Coronary artery (tissue), 2 donors: ENCODE results near the gene TRUB1.
"Not testable (repeated sequence)": the region's sequence is repeated elsewhere in the genome, so short reads cannot be mapped to it uniquely, and the experiment has no call there.

Experiments used
- DNase-seq: peaks from one replicate; pipeline ENCODE4 v3.0.0-alpha.2; 2017; ENCODE audit warnings: low spot score
- H3K27ac ChIP-seq, 2 donors: fragments of 200-600 bp; sonication (generic); one replicate each; pipeline ENCODE4 v1.5.1; 2016 to 2019
- H3K4me3 ChIP-seq: fragments of 200-600 bp; sonication (generic); 2 replicates; pipeline ENCODE4 v1.5.1; 2016; ENCODE audit warnings: mild to moderate bottlenecking, moderate library complexity
- TF ChIP-seq, protein P1 (sequence below): fragments of 200-600 bp; sonication (generic); IDR thresholded peaks from one replicate; pipeline ENCODE4 v1.5.1; 2019; ENCODE audit warnings: antibody characterized with exemption

TRUB1 gene

DNA sequence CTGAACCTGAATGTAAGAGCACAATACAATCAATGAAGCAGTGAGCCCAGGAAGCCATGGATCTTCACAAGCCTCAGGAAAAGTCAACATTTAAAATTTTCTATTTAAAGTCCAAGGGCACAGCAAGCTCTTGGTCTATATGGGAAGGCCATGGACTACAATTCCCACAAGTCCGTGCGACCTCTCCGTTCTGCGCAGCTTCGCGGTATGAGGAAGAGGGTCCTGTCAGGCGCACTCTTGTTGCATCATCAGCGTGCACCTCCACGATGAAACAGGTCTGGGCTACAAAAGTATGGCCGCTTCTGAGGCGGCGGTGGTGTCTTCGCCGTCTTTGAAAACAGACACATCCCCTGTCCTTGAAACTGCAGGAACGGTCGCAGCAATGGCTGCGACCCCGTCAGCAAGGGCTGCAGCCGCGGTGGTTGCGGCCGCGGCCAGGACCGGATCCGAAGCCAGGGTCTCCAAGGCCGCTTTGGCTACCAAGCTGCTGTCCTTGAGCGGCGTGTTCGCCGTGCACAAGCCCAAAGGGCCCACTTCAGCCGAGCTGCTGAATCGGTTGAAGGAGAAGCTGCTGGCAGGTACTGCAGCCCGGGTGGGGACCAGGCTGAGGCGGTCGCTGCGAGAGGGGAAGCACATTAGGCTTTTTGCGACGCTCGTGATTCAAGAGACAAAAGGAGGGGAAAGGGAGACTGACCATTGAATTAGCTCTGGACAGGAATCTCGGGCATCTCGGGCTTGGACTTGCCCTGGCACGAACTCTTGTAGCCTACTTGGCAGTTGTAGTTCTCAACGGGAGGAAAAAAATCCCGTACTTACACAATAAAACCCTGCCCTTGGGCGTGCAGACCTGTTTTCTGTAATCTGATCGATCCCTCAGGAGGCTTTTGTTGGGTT lies at the start of gene TRUB1:
Gene TRUB1 (plus strand): TSS at position 234 of the 894 bp plus-strand sequence. CDS start 59 bp downstream, at position 293.
- DNase-seq = peak; percentile 94
- H3K27ac ChIP-seq = peak within 1 kb of the TSS; percentile 68 to 78
- TF ChIP-seq, protein P1, sequence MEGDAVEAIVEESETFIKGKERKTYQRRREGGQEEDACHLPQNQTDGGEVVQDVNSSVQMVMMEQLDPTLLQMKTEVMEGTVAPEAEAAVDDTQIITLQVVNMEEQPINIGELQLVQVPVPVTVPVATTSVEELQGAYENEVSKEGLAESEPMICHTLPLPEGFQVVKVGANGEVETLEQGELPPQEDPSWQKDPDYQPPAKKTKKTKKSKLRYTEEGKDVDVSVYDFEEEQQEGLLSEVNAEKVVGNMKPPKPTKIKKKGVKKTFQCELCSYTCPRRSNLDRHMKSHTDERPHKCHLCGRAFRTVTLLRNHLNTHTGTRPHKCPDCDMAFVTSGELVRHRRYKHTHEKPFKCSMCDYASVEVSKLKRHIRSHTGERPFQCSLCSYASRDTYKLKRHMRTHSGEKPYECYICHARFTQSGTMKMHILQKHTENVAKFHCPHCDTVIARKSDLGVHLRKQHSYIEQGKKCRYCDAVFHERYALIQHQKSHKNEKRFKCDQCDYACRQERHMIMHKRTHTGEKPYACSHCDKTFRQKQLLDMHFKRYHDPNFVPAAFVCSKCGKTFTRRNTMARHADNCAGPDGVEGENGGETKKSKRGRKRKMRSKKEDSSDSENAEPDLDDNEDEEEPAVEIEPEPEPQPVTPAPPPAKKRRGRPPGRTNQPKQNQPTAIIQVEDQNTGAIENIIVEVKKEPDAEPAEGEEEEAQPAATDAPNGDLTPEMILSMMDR = no peak
- H3K4me3 ChIP-seq = peak within 1 kb of the TSS; percentile 81

DNA sequence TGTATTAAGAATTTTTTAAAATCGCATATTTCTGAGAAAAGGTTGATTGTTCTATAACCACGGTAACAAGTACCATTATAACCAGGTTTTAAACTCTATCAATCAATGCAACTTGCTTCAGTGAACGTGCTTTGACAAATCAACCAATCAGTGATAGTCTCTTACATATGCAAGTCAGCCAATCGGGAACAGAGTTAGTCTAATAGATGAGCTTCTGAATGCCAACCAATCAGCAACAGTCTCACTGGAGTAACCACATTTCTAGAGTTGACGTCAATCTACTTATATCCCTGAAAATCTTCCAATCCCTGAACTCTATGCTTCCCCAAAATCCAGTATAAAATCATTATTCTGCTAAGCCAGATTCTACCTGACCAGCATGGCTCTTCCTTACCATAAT lies 44.7 kb upstream of the TRUB1 start:
- no peak for DNase-seq
- TF ChIP-seq, protein P1 = no peak
- Histone ChIP-seq H3K4me3 (no peak overlapping the region), H3K27ac (no peak overlapping the region)

DNA sequence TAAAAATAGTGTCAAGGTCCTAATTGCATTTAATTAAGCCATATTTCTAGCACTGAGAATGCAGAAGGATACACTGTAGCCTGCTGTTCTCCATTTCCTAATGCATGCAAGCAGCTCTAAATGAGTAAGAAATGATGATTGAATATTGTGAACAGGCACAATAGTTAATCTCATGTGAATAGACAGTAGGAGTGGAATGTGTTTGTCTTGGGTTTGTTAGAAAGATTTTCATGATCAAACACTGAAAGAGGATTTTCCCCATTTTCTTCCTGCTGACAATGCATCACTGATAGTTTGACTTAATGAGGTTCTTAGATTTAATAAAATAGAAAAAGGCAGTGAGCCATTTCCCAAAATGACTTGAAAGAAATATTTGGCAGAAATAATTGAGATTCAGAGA lies 43.1 kb upstream of the TRUB1 start:
- Histone ChIP-seq H3K27ac (no peak overlapping the region), H3K4me3 (no peak overlapping the region)
- no peak for DNase-seq
- TF ChIP-seq, protein P1 = no peak

GRCh38 chr10:114897011-114897410 lies 41.0 kb upstream of the TRUB1 start:
- DNase-seq, H3K27ac ChIP-seq, H3K4me3 ChIP-seq: not testable (repeated sequence)

GRCh38 chr10:114897593-114897992 lies 40.4 kb upstream of the TRUB1 start:
- Histone ChIP-seq H3K4me3 (no peak overlapping the region), H3K27ac (no peak overlapping the region)
- TF ChIP-seq, protein P1 = no peak
- DNase-seq = no peak

DNA sequence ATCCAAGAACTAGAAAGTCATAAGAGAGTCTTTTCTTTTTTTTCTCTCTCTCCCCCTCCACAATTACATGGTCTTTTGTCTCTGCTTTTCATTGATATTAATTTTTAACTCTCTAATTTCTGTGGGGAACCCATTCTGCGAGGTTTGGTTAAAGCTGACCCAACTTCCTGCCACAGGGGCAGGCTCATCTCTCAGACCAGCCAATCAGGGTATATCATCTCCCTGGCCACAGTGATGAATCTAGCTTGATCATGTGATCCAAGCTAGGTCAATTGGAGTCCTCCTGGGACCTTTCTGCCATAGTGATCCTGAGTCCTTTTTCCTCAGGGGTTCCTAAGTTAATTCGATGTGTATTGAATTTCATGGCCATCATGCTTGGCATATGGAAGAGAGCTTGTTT lies 38.0 kb upstream of the TRUB1 start:
- TF ChIP-seq, protein P1 = no peak
- Histone ChIP-seq H3K4me3 (no peak overlapping the region), H3K27ac (no peak overlapping the region)
- DNase-seq = no peak

DNA sequence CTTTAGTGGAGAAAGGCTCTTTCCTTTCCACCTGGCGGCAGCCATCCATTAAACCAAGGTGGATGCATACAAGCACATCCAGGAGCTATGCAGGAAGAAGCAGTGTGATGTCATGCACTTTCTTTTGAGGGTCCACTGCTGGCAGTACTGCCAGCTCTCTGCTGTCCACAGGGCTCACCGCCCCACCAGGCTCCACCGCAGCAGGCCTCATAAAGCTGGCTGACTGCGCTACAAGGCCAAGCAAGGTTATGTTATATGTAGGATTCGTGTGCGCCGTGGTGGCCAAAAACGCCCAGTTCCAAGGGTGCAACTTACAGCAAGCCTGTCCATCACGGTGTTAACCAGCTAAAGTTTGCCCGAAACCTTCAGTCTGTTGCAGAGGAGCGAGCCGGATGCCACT lies 37.3 kb upstream of the TRUB1 start:
- no peak overlapping the region for H3K27ac ChIP-seq
- H3K4me3 ChIP-seq = no peak overlapping the region
- DNase-seq = no peak
- TF ChIP-seq, protein P1 = no peak
